HG02943 (cell line): ENCODE measurements around the gene TCEAL8.

ENCODE experiments used
- ATAC-seq: cut with Tn5 transposase; IDR thresholded peaks from one replicate; pipeline ENCODE4 v1.9.1; 2021; ENCODE audit warnings: mild to moderate bottlenecking, low read depth, moderate library complexity; ENCODE audit not compliant: unreplicated experiment

TCEAL8 gene

DNA sequence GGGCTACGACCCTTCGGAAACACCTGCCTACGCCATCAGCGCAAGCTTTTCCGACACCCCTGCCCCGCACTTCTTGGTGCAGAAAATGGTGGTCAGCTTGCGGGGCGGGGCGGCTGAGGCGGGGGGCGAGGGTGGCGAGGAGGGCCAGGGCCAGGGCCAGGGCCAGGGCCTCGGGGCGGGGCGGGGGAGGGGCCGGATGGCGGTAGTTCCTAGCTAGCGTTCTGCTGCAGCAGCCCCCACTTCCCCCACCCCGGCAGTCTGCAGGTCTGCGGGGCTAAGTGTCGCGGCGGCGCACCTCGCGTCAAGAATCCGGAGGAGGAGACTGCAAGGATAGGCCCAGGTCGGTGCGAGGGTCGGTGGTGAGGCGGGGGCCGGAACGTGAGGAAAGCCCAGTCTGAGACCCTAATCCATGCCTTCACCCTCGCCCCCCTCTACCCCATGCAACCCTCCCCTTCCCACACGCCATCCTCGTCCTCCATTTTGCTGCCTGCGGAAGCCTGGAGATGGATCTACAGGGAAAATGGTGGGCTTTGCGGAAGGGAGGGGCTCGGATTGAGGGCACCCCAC is 39.4 kb downstream of the TCEAL8 start:
- ATAC-seq = peak; percentile 31

DNA sequence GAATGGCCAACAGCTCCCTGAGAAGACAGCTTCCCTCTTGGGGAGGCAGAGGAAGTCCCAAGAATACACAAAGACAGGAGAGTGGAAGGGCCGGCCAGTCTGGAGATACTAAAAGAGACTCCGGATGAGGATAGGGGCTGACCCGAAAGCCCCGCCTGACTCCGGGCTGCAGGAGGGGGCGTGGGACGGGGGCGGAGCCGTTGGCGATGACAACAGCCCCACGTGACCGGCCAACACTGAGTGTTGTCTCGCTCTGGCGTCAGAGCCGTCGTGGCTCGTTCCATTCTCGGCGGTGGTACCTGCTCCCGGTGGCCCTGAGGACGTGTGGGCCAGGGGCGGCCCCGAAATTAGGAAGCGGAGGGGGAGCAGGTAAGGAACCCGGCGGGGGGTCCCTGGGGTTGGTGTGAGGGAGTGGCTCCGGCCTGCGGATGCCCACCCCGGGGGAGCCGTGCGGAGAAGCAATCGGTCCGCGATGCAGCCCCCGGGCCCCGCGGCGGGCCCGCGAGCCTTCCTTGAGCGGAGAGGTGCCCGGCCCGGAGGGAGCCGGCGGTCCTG is 40.0 kb downstream of the TCEAL8 start, which contains the start of gene BEX4:
Gene BEX4, plus strand, starts transcription at position 239 of the 555 bp plus-strand sequence. CDS start 1,046 bp downstream, outside the sequence.
- ATAC-seq = peak; percentile 94

DNA sequence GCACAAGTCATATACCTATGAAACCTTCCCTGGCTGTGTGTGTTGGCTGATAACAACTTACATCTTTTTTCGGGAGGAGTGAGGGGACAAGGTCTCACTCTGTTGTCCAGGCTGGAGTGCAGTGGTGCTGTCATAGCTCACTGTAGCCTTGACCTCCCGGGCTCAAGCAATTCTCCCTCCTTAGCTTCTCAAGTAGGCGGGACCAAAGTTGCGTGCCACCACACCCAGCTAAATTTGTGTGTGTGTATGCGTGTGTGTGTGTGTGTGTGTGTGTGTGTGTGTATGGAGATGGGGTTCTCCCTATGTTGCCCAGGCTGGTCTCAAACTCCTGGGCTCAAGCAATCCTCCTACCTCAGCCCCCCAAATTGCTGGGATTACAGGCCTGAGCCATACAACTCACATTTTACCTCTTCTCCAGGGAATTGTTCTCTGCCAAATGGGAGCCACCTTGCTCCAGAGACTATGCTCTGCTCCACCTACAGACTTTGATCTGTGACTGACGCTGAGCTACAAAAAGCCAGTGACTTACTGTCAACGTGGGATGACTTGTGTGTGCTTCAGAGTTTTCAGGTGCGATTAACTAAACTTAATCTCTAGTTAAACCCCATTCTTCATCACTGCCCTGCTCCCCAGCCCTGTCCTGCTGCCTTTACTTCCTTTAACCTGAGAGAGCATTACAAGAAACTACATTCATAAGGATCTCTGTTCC is 42.1 kb downstream of the TCEAL8 start:
- no peak for ATAC-seq

DNA sequence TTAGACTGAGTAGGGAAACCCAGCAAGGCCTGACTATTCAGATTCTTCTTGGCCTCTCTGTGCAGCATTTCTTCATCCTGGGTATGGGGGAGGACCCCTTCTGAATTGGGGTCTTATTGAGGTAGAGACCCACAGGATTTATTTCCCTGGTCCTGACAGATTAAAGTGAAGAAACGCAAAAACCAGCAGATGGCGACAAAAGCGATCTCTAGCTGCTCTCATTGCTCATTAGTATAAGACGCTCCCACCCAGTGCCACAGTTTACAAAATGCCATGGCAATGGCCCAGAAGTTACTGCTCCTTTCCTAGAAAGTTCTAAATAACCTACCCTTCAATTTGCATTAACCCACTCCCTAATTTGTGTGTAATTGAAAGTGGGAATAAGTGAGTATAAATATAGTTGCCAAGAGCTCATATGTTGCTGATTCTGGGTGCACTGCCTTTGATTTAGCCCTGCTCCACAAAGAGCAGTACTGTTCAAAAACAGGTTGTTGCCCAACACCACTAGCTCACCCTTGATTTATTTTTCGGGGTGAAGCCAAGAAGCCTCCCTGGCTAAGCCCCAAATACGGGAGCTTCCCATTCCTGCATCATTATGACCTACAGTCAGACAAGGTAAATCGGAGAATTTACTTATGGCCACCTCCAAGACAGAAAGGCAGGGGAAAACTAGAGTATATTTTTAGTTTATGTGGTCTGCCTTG is 43.8 kb downstream of the TCEAL8 start:
- no peak for ATAC-seq

DNA sequence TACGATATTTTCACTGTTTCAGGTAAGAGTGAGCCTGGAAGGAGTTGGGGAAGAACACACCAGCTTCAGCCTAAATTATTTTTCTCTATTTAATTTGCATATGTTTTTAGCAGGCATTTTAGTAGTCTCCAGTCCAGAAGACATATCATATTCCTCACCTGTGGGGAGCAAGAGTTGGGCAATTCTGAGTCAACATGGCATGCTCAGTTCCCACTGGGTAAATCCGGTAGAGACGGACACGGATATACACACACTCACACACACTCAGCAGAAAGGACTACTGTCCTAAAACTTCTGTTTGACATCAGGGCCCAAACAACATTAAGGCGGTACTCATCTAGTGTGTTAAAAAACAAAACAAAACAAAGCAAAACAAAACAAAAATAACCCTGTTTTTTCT is 44.9 kb downstream of the TCEAL8 start:
- no peak for ATAC-seq
